Heart left ventricle (tissue), 16 donors: ENCODE measurements around the gene PPP1R14B. TPM values are rescaled to one million over a fixed set of nuclear protein-coding genes. Genes with fewer than 3 reads are reported as not detected.

Source experiments
- ATAC-seq, 4 donors: fragments of 200-7000 bp; cut with Tn5 transposase; one replicate each; pipeline ENCODE4 v1.9.1; 2020 to 2022; ENCODE audit warnings: moderate library complexity in 4 of 4, mild to moderate bottlenecking in 3 of 4, moderate number of reproducible peaks in 1 of 4
- DNase-seq, 5 donors: peaks; one replicate each; pipeline ENCODE4 v3.0.0-alpha.2; 2020
- H3K27ac ChIP-seq, 12 donors: fragments of 200-600 bp; sonication (generic) in 4 of 12; one replicate each; pipeline versions ENCODE4 v1.5.0 to v1.8.0; 2016 to 2022; ENCODE audit warnings: mild to moderate bottlenecking in 2 of 12
- H3K27me3 ChIP-seq, 9 donors: fragments of 200-600 bp; sonication (generic) in 2 of 9; one replicate each; pipeline versions ENCODE4 v1.5.1 to v1.8.0; 2016 to 2022; ENCODE audit warnings: mild to moderate bottlenecking in 3 of 9
- H3K36me3 ChIP-seq, 9 donors: fragments of 200-600 bp; sonication (generic) in 2 of 9; one replicate each; pipeline versions ENCODE4 v1.5.0 to v1.8.0; 2018 to 2022; ENCODE audit warnings: mild to moderate bottlenecking in 2 of 9
- H3K4me1 ChIP-seq, 12 donors: fragments of 200-600 bp; sonication (generic) in 4 of 12; one replicate each; pipeline versions ENCODE4 v1.5.0 to v1.8.0; 2016 to 2022; ENCODE audit warnings: mild to moderate bottlenecking in 3 of 12
- H3K4me3 ChIP-seq, 12 donors: fragments of 200-600 bp; sonication (generic) in 4 of 12; one replicate each; pipeline versions ENCODE4 v1.5.0 to v1.8.0; 2017 to 2022; ENCODE audit warnings: mild to moderate bottlenecking in 9 of 12, moderate library complexity in 4 of 12
- H3K9me3 ChIP-seq, 12 donors: fragments of 200-600 bp; sonication (generic) in 4 of 12; one replicate each; pipeline versions ENCODE4 v1.5.0 to v1.8.0; 2016 to 2022; ENCODE audit warnings: mild to moderate bottlenecking in 1 of 12
- POLR2A ChIP-seq, 2 donors: fragments of 450-650 bp; IDR thresholded peaks; one replicate each; pipeline ENCODE4 v1.6.1; 2017; ENCODE audit warnings: antibody characterized with exemption in 2 of 2, mild to moderate bottlenecking in 2 of 2, moderate library complexity in 2 of 2
- WGBS, 4 donors: extraction: QIAGEN DNeasy Blood & Tissue Kit in 2 of 4; methylation state at CpG; one replicate each; pipeline versions ENCODE4 v1.1.5 to v1.1.7; 2013 to 2018; 5-methylcytosine and 5-hydroxymethylcytosine counted together
- intact Hi-C, 10 donors: fragments of 100-400 bp; cut with DNase I; formaldehyde crosslinking; loops; one replicate each; pipeline versions ENCODE4 v1.11.1 to v1.14.2; 2022
- polyA plus RNA-seq, 2 donors: library from polyadenylated mRNA; stranded (reverse); fragments of 200-250 nt; gene quantifications; one replicate each; pipeline ENCODE4 v1.2.3, GENCODE V29; 2013
- total RNA-seq, 9 donors: library from RNA; depleted of rRNA in 2 of 9; stranded (reverse); fragments of >200 nt in 2 of 9; fragmentation: NEBNext Ultra II Directional in 3 of 9; extraction: Animal tissue kit (Norgen Biotek cat#: 25700) in 3 of 9; gene quantifications; one replicate each; pipeline versions ENCODE4 v1.1.0 to v1.2.4, GENCODE V29; 2016 to 2023
- TF ChIP-seq, protein P1 (sequence below), 12 donors: fragments of 200-600 bp; sonication (generic) in 4 of 12; IDR thresholded peaks; one replicate each; pipeline versions ENCODE4 v1.5.0 to v1.8.0; 2018 to 2022; ENCODE audit warnings: antibody characterized with exemption in 12 of 12, mild to moderate bottlenecking in 5 of 12
- donor health status: ischemic (EF 13 %, LVEDD 7.1; RV severe dilation, severe dysfunction).
- donor health status: healthy with polysubstance abuse.
- donor health status: DM: no; HTN: yes; CAD: no.
- donor health status: DM: no; HTN: no; CAD: no.
- donor health status: ischemic (EF 25% LVEDD 6.9; RV normal size, moderate dysfunction).
- donor health status: ischemic (EF 25% LVEDD 5.7; RV mildly dilated, moderate dysfunction).
- donor health status: healthy.
- donor health status: DM: yes; HTN: yes; CAD: no.
- donor health status: ischemic (EF 35%, LVEDD 5.7; RV mildly dilated, moderate dysfunction).
- donor health status: nonischemic (EF 11% LVEDD 7.7; RV severe dilation, severe dysfunction).
- donor health status: DM: yes; HTN: yes; CAD: no.
- donor health status: PGD.
- donor health status: ischemic (EF 29% LVEDD 5.4; RV normal size, mild dysfunction).
- donor health status: nonischemic (EF 23%, LVEDD 6.1; RV moderate dilation, normal function).

PPP1R14B gene
- total and polyA plus RNA-seq, 11 donors, result 69.6 to 244 (median 108) TPM

DNA sequence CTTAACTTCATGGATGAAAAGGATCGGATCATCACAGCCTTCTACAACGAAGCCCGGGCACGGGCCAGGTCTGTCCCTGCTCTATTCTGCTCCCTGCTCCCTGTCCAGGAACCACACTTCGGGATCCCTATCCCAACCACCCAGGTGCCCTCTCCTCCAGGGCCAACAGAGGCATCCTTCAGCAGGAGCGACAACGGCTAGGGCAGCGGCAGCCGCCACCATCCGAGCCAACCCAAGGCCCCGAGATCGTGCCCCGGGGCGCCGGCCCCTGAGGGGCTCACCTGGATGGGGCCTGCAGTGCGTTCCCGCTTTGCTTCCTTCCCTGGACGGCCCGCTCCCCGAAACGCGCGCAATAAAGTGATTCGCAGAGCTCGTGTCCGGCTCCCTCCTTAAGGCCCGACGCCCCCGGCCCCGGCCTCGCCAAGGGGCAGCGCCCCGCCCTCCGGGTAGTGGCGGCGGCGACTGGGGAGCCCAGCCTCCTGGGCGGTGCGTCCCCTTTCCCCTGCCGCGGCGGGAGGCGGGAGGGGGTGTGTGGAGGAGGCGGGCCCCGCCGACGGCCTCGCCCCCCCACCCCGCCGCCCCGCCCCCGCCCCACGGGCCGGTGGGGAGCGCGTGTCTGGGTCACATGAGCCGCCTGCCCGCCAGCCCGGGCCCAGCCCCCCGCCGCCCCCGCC is 12.7 kb downstream of the PPP1R14B start, which contains the start of gene VEGFB:
TSS of gene VEGFB (plus strand) at position 672 of the 674 bp plus-strand sequence. CDS start 250 bp downstream, outside the sequence.
- Histone ChIP-seq H3K9me3 (no peaks in the 10 kb centered on the region), H3K36me3 (peaks cover 0 to 23% (median 17%) of the 10 kb centered on the region in 9 donors), H3K4me3 (peak within 1 kb of the TSS; percentile 71 to 93 (median 81)), H3K27ac (peak within 1 kb of the TSS; percentile 57 to 96 (median 92)), H3K4me1 (peaks cover 3 to 68% (median 35%) of the 10 kb centered on the region in 12 donors), H3K27me3 (no peaks in the 10 kb centered on the region)
- 1 to 6% (median 3%) methylated on average over 10 to 61 of the region's 62 CpGs for WGBS, 4 donors
- intact Hi-C loops, result no loop called here
- TF ChIP-seq, protein P1, sequence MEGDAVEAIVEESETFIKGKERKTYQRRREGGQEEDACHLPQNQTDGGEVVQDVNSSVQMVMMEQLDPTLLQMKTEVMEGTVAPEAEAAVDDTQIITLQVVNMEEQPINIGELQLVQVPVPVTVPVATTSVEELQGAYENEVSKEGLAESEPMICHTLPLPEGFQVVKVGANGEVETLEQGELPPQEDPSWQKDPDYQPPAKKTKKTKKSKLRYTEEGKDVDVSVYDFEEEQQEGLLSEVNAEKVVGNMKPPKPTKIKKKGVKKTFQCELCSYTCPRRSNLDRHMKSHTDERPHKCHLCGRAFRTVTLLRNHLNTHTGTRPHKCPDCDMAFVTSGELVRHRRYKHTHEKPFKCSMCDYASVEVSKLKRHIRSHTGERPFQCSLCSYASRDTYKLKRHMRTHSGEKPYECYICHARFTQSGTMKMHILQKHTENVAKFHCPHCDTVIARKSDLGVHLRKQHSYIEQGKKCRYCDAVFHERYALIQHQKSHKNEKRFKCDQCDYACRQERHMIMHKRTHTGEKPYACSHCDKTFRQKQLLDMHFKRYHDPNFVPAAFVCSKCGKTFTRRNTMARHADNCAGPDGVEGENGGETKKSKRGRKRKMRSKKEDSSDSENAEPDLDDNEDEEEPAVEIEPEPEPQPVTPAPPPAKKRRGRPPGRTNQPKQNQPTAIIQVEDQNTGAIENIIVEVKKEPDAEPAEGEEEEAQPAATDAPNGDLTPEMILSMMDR (IDR thresholded peaks at IDR 0.05), result peak in 1 of 12 donors; percentile 5
- peak in 1 of 2 donors; percentile 51 for TF ChIP-seq POLR2A (IDR thresholded peaks at IDR 0.05)
- DNase-seq (peak; percentile 85 to 90 (median 85)), ATAC-seq (peak; percentile 34 to 66 (median 58))

DNA sequence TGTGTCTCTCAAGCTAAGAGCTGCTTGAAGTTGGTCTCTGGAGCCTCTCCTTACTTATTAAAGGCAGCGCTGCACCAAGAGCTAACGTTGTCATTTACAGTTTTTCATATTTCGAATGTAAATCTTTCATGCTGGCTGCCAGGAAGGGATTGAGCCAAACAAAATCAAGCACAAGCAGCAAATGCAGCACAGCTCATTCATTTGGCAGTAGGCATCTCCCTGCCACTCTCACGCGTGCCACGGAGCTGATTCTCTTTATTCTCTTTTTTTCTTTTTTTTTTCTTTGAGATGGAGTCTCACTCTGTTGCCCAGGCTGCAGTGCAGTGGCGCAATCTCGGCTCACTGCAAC is 13.8 kb downstream of the PPP1R14B start:
- H3K4me3 ChIP-seq, result peak overlapping the region in 1 of 12 donors; percentile 75
- no peaks in the 10 kb centered on the region for H3K27me3 ChIP-seq
- no peaks in the 10 kb centered on the region for H3K9me3 ChIP-seq
- H3K36me3 ChIP-seq, result peaks cover 0 to 12% (median 6%) of the 10 kb centered on the region in 9 donors
- ATAC-seq (no peak), DNase-seq (no peak)
- WGBS, 4 donors, result 80 to 93% (median 89%) methylated on average over 8 of the region's 8 CpGs
- peak overlapping the region in 1 of 12 donors; percentile 91 for H3K27ac ChIP-seq
- H3K4me1 ChIP-seq, result peaks cover 3 to 65% (median 41%) of the 10 kb centered on the region in 12 donors
- TF ChIP-seq, protein P1 (IDR thresholded peaks at IDR 0.05), result no peak
- no peak for TF ChIP-seq POLR2A (IDR thresholded peaks at IDR 0.05)
- intact Hi-C loops, result no loop called here

DNA sequence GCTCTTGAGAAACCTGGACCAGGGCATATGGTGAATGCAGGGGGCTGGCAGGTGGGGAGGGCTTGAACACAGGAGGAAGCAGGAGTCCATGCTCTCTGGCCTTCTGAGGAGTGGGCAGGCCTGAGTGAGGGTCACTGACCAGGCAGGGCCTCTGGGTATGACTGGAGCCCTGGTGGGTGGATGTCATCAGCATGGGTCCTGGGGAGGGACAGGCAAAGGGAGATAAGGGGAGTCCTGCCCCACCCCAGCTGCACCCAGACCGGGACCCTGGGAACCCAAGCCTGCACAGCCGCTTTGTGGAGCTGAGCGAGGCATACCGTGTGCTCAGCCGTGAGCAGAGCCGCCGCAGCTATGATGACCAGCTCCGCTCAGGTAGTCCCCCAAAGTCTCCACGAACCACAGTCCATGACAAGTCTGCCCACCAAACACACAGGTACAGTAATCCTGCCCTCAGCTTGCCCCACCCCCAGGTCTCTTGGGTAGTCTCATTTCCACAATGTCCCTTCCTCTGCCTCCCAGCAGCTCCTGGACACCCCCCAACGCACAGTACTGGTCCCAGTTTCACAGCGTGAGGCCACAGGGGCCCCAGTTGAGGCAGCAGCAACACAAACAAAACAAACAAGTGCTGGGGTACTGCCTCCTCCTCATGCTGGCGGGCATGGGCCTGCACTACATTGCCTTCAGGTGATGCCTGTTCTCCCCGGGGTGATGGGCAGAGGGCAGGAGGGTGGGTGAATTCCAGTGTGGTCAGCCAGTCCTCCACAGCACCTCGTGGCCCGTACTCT is 14.4 kb downstream of the PPP1R14B start:
- peaks cover 0 to 7% (median under 1%) of the 10 kb centered on the region in 9 donors for H3K36me3 ChIP-seq
- H3K9me3 ChIP-seq, result no peaks in the 10 kb centered on the region
- TF ChIP-seq, protein P1 (IDR thresholded peaks at IDR 0.05), result no peak
- TF ChIP-seq POLR2A (IDR thresholded peaks at IDR 0.05), result no peak
- no peak overlapping the region for H3K4me3 ChIP-seq
- 84 to 87% (median 86%) methylated on average over 14 to 15 of the region's 15 CpGs for WGBS, 4 donors
- peak overlapping the region in 1 of 12 donors; percentile 43 for H3K27ac ChIP-seq
- H3K27me3 ChIP-seq, result no peaks in the 10 kb centered on the region
- peaks cover 3 to 67% (median 46%) of the 10 kb centered on the region in 12 donors for H3K4me1 ChIP-seq
- intact Hi-C loops, result no loop called here
- ATAC-seq (no peak), DNase-seq (peak in 1 of 5 donors; percentile 10)

DNA sequence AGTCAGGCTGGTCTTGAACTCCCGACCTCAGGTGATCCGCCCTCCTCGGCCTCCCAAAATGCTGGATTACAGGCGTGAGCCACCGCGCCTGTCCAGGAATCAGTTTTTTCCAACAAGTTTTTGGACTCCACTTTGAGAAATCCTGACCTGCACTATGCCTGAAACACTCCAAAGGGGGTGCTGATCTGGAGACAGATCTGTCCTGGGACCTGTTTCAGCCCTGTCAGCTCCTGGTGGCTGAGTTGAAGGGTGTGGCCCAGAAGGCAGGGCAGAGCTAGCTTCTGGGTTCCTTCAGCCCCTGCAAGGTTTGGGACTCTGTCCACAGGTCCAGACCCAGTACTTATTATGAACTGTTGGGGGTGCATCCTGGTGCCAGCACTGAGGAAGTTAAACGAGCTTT is 15.2 kb downstream of the PPP1R14B start:
- Histone ChIP-seq H3K4me1 (peaks cover 3 to 75% (median 55%) of the 10 kb centered on the region in 12 donors), H3K9me3 (no peaks in the 10 kb centered on the region), H3K27me3 (no peaks in the 10 kb centered on the region), H3K36me3 (peaks cover 0 to 4% (median 0%) of the 10 kb centered on the region in 9 donors), H3K4me3 (peak overlapping the region in 5 of 12 donors; percentile 68 to 86 (median 76)), H3K27ac (peak overlapping the region in 6 of 12 donors; percentile 39 to 98 (median 96))
- DNase-seq (peak in 1 of 5 donors; percentile 26), ATAC-seq (no peak)
- intact Hi-C loops, result no loop called here
- TF ChIP-seq, protein P1 (IDR thresholded peaks at IDR 0.05), result no peak
- no peak for TF ChIP-seq POLR2A (IDR thresholded peaks at IDR 0.05)
- WGBS, 4 donors, result 87 to 94% (median 91%) methylated on average over 7 of the region's 7 CpGs
